ENCODE data around the gene BHLHA15.

The BHLHA15 gene

DNA sequence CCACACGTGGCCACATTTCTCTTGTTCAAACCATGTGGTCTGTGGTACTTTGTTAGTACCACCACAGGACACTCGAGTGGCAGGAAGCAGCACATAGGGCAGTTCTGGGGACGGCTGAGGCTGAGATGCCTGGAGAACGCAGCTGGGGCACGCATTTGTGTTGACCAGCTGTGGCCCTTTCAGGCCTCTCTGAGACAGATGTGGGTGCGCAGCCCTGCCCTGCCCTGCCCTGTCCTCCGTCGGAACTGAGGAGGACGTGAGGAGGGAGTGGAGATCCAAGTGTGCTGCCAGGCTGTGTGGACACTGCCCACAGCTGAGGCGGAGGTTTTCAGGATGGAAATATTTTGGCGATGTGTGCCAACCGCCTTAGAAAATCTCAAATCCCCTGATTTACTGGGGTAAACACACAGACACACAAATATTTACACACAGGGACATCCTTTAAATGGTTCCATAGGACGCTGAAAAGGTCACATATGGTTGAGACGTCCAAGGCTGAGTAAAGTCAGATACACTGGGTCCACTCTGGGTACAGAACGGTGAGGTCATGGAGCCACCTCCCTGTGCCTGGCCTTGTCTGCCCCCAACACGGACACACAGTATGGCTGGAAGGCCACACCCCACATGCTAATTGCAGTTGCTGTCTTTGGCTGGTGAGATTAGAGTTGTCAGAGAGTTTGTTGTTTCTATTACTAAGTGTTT, 14.8 kb downstream of the BHLHA15 start:
- no peak for DNase-seq (ENCODE audit: low read depth in 2 of 2)

- DNase-seq (ENCODE audit: low read depth in 2 of 2), result no peak
Measured at GRCh38 chr7:98227939-98228338, 16.7 kb downstream of the BHLHA15 start.

DNA sequence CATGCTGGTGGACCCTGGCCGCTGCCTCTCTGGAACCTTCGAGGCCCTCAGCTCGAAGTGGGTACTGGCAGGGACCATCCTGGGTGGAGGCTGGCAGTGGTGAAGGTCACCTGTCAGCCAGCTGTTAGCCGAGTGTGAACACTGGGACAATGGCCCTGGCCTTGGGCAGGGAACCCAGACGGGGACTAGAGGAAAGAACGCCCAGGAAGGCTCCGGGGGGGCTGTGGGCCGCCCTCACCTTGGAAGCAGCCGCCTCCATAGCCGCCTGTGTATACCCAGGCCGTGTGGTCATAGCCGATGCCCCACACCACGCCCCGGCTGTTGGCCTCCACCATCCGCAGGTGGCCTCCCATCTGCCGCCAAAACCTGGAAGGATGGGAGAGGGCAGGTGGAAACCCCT, 17.6 kb downstream of the BHLHA15 start:
- DNase-seq (ENCODE audit: low read depth in 2 of 2), result no peak

- DNase-seq (ENCODE audit: low read depth in 2 of 2), result no peak
Measured at GRCh38 chr7:98229441-98229840, 18.2 kb downstream of the BHLHA15 start.

GRCh38 chr7:98229991-98230745, 18.9 kb downstream of the BHLHA15 start:
- no peak for DNase-seq (ENCODE audit: low read depth in 2 of 2)

GRCh38 chr7:98230746-98231471, 19.7 kb downstream of the BHLHA15 start:
- DNase-seq (ENCODE audit: low read depth in 2 of 2), result no peak

DNA sequence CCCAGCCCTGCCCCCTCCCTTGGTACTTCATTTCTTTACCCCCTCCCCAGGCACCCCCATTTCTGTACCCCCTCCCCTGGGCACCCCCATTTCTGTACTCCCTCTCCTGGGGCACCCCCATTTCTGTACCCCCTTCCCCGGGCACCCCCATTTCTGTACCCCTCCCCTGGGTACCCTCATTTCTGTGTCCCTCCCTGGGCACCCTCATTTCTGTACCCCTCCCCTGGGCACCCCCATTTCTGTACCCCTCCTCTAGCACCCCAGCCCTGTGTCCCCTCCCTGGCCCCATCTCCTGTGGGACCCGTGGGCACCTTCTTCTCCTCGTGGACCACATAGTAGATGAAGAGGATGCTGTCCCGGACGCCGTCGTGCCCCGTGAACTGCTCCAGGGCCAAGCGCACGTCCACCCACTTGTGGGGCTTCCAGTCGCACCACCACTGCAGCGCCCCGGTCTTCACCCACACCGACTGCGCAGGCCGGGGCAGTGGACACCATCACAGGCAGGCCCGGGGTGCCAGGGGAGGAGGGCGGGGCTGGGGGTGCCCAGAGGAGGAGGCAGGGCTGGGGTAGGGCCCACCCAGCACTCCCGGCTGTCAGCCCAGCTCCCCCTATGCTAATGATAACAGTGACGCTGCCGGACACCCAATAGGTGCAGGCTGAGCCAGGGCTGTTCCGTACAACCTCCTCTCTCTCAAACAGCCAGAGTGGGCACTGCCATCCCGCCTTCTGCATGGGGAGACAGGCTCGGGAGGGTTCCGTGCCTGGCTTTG, 20.4 kb downstream of the BHLHA15 start:
- DNase-seq (ENCODE audit: low read depth in 2 of 2), result no peak

DNA sequence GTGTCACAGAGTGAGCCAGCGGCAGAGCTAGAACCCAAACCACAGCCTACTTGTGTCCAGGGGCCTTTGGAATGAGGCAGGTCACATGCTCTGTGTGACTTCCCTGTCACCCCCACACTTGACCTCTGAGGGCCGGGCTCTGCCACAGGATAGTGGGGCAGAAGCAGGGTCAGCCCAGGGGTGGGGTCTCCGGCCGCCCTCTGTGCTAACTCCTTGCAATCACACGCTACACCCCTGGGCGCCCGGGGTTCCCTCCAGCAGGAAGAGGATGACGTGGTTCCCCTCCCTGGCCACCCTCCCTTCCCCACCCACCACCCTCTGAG, 21.0 kb downstream of the BHLHA15 start:
- no peak for DNase-seq (ENCODE audit: low read depth in 2 of 2)

- no peak for DNase-seq (ENCODE audit: low read depth in 2 of 2)
Measured at GRCh38 chr7:98232799-98233198, 21.6 kb downstream of the BHLHA15 start.

DNA sequence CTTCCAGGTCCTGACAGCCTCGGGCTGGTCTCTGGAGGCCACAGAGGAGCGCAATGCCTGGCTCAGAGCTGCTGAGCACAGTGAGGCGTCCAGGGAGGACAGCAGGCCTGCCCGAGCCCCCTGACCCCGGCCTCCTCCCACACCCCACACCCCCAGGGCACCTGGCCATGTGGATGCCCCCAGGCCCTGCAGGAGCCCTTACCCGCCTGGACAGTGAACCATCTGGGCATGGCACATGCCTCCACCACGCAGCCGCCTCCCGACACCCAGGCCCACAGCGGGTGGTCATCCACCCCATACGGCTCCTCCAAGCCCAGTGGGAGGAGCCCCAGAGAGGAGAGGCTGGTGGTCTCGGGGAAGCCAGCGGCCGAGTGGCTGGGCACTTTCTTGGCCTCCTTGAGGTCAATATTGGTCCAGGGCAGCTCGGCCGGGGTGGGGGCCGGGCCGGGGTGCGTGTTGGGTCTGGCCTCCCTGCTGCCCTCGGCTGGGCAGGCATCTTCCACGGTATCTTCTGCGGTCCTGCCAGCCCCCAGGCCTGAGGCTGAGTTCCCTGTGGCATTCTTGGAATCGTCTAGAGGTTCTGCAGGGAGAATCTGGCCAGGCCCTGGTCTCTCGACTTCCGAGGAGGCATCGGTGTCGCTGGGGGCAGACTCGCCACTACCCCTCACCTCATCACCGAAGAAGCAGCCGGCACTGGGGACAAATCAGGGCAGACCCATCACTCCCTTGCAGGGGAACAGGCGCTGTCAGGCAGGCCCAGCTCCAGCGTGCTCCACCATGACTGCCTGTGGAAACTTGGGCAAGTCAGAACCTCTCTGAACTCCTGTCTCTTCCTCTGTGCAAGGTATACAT, 22.2 kb downstream of the BHLHA15 start:
- no peak for DNase-seq (ENCODE audit: low read depth in 2 of 2)

GRCh38 chr7:98234429-98235147, 23.3 kb downstream of the BHLHA15 start:
- no peak for DNase-seq (ENCODE audit: low read depth in 2 of 2)

DNA sequence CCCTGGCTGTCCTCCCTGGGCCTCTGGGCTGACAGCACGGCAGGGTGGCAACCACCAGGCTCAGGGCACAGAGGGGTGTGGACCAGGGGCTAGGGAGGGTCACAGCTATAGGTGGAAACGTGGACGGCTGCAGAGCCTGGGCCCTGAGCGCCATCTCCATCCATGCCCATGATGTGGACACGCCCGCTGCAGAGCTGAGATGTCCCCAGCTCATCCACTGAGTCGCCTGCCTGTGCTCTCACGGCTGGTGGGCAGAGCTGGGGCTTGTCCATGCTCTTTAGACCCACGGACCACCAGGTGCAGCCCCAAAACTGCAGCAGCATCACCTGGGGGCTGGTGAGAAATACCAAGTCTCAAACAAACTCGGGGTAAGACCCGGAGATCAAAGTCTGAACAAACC, 24.7 kb downstream of the BHLHA15 start:
- no peak for DNase-seq (ENCODE audit: low read depth in 2 of 2)

DNA sequence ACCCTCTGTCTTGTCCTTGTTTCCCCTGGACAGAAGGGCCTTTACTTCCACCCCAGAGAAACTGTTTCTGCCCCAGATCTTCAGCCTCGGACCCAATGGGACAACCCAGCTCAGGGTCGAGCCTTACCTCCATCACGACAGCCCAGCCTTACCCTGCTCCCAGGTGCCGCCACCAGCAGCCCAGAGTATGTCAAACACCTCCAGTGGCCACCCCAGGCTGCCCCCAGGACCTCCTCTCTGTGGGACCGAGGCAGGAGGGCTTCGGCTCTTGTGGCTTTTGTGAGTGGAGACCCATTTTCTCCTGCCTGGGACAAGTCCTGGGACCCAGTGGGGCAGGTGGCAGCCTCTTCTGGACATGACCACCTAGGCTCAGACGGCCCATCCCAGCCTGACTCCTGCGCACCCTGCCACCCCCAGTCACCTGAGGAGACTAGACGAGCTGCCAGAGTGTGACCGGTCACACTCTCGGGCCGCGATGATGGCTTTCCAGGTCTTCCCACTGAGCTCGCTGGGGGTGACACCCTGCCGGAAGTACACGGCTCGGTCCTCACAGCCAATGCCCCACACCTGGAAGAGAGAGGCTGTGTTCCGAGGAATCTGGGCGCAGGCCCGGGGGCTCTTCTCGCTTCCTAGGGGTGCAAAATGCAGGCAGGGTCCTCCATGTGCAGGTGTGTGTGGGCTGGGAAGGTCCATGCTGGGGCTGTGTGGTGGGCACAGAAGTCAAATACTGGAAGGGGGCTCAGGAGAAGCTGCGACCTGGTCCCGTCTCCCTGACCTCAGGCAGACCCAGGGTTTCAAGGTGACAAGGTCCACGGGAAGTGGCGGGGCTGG, 25.3 kb downstream of the BHLHA15 start:
- no peak for DNase-seq (ENCODE audit: low read depth in 2 of 2)

DNA sequence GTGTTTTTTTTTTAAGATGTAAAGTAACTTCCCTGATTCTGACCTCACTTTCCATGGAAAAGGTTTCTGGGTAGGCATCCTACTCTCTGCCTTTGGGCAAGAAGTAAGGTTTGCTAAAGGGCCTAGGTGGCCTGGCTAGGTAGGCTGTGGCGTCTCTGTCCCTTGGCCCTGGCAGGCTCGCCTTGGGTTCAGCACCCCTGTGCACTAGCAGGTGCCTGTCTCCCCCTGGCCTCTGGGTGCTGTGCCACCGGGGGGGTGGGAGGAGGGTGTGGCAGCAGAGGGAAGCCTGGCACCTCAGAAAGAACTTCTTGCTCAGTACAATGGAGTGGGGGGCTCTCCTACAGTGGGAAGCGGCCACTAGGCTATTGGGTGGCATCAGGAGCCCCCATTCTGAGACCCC, 26.8 kb downstream of the BHLHA15 start:
- DNase-seq (ENCODE audit: low read depth in 2 of 2), result no peak

- DNase-seq (ENCODE audit: low read depth in 2 of 2), result no peak
Measured at GRCh38 chr7:98238976-98239375, 27.7 kb downstream of the BHLHA15 start.

- DNase-seq (ENCODE audit: low read depth in 2 of 2), result no peak
Measured at GRCh38 chr7:98240961-98241673, 29.9 kb downstream of the BHLHA15 start.

DNA sequence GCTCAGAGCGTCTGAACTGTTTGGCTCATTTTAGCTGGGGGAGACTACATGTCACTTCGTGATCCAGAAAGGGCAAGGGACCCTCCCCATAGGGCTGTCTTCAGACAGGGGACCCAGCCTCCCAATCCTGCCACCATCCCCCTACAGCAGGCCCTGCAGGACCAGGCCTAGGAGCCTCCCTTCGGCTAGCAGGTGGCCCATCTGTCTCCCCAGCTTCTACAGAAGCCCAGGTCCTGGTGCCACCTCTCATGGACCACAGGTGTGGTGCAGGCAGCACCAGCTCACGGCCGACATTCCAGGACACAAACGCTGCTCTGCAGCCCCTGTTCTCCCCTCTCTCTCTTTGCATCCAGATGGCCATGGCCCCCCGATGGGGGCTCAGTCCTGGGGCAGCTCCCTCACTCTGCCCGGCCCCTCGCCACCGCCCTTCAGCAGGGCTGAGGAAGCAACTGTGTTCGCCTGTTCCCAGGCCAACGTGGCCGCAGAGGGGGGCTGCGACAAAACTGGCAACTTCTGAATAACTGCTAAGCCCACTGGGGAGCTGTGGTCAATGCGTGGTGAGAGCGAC, 30.5 kb downstream of the BHLHA15 start:
- DNase-seq (ENCODE audit: low read depth in 2 of 2), result no peak

- no peak for DNase-seq (ENCODE audit: low read depth in 2 of 2)
Measured at GRCh38 chr7:98242342-98242741, 31.1 kb downstream of the BHLHA15 start.

- DNase-seq (ENCODE audit: low read depth in 2 of 2), result no peak
Measured at GRCh38 chr7:98242934-98243333, 31.7 kb downstream of the BHLHA15 start.
